T-helper 9 cell (primary cell): ENCODE results near the gene SLC44A1.

Source experiments
- DNase-seq: peaks from one replicate; pipeline ENCODE4 v3.0.0-alpha.2; 2020

Gene SLC44A1

DNA sequence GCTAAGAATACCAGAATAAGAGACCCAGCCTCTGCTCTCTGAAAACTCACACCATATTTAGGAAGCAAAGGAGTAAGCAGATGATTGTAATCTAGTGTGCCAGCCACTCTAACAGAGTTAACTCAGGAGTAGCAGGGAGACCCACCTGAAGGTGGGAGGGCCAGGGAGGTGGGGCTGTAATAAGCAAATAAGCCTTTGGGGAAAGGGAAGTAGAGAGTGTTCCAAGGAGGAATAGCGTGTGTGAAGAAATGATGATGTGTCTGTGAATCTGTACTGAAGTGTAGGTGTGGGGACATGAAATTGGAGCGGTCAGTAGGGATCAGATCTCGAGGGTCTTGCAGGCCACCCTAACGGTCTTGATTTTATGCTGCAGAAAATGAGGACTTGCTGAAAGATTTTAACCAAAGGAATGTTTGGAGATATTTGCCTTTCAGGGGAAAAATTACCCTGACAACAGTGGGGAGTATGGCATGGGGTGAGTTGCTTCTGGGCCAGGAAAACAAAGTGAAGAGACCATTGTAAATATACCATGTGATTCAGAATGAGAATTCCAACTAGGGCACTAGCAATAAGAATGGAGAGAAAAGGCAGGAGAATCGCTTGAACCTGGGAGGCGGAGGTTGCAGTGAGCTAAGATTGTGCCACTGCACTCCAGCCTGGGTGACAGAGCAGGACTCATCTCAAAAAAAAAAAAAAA is 159.2 kb downstream of the SLC44A1 start:
- no peak for DNase-seq

DNA sequence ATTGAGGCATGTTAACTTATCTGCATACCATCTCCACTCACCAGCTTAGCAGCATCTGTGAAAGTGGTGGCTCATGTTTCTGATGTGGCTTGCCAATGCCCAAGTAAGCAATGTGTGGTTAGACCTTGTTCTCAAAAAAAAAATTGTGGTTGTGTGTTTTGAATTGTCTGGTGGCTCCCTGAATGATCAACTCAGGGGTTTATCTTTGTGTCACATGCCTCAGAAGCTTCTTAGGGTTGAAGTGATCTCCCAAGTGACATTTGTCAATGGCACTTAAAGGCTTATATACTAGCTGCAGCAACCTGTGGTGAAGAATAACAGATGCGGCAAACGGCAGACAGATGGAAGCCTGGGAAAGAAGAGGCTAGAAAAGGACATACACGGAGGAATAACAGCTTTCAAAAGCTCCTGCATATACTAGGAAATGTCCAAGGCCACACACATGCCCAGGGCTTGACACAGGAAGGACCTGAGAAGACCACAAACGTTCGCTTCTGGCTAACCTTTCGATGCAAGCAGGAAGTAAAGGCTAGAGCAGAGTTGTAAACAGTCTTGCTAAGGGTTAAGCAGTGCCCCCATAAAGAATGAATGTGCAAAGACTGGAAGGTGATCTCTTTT is 161.2 kb downstream of the SLC44A1 start:
- DNase-seq, result peak; percentile 29

- DNase-seq, result no peak
Measured at GRCh38 chr9:105406369-105406768, 161.9 kb downstream of the SLC44A1 start.

GRCh38 chr9:105413525-105413924 is 169.1 kb downstream of the SLC44A1 start:
- DNase-seq, result no peak

GRCh38 chr9:105414947-105415661 is 170.7 kb downstream of the SLC44A1 start:
- peak; percentile 52 for DNase-seq

- DNase-seq, result no peak
Measured at GRCh38 chr9:105415662-105415980, 171.2 kb downstream of the SLC44A1 start.

- DNase-seq, result no peak
Measured at GRCh38 chr9:105416840-105417239, 172.4 kb downstream of the SLC44A1 start.

GRCh38 chr9:105418588-105419500 is 174.4 kb downstream of the SLC44A1 start:
- DNase-seq, result no peak

DNA sequence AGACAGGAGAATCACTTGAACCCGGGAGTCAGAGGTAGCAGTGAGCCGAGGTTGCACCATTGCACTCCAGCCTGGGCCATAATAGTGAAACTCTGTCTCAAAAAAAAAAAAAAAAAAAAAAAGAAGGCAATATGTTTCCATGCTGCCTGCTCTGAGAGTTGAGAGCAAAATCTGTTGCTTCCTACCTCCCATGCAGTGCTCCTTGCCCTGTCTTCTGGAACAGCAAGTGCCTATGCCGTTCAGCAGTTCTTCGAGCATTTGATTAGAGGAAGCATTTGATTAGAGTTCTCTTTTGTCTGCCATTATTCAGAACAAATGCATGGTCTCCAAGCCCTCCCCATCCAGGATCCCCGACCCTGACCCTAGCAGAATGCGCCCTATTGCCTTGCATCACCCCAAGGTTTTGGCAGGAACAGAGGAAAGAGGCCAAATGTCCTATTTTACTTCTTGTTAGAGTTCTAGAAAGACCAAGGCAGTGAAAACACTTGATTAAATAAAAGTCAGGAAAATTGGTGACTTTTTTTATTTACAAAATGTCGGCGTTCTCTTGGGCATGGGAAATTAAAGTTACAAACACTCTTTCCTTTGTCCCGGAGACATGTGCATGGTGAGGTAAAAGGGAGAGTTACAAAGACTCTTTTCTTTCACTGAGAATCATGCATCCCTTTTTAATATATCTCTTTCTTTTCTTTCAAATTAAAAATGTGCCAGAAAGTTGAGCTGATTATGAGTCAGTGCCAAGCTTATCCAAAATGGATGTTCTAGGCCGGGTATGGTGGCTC is 175.6 kb downstream of the SLC44A1 start:
- no peak for DNase-seq

- no peak for DNase-seq
Measured at GRCh38 chr9:105421154-105421553, 176.7 kb downstream of the SLC44A1 start.

- DNase-seq, result no peak
Measured at GRCh38 chr9:105421864-105422263, 177.4 kb downstream of the SLC44A1 start.

- DNase-seq, result no peak
Measured at GRCh38 chr9:105425816-105426433, 181.5 kb downstream of the SLC44A1 start.

GRCh38 chr9:105426657-105427056 is 182.2 kb downstream of the SLC44A1 start:
- DNase-seq, result no peak

DNA sequence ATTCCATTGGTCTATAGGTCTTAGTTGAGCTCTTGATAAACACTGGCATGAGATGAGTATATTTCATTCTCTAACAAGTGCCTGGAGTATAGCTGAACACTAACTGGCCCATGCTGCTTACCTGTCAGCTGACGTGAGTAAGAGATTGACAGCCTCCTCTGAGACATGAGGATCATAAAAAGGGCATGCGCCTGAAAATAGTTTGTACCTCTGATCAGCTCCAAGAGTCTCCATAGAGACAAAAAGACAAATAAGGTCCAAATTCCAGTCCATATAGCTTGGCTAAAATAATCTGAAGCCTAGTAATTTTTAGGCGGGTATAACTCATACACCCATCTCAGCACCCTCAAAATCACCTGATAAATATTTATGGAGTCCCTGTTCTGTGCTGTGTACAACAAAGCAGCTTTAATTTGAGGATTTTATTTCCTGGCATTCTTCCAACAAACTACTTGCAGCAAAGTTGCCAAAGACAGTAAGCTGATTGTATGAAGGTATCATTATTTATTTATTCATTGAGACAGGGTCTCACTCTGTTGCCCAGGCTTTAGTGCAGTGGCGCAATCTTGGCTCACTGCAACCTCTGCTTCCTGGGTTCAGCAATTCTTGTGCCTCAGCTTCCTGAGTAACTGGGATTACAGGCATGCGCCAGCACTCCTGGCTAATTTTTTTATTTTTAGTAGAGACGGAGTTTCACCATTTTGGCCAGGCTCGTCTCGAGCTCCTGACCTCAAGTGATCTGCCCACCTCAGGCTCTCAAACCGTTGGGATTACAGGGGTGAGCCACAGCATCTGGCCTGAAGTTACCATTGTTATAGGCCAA is 187.2 kb downstream of the SLC44A1 start:
- DNase-seq, result no peak

GRCh38 chr9:105432247-105432842 is 187.9 kb downstream of the SLC44A1 start:
- no peak for DNase-seq

DNA sequence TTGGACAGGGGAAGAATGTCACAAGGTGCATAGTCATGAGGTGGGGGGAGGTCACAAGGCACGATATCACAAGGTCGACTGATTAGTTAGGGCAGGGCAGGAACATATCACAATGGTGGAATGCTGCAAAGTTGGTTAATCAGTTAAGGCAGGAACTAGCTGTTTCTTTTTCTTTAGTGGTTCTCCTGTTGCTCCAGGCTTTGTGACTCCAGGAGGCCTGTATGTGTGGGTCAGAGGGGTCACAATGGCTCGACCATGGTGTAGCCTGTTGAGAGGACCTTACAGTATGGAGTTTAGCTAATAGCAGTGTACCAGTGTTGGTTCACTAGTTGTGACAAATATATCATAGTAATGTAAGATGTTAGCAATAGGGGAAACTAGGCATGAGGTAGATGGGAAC is 191.0 kb downstream of the SLC44A1 start:
- DNase-seq, result no peak

DNA sequence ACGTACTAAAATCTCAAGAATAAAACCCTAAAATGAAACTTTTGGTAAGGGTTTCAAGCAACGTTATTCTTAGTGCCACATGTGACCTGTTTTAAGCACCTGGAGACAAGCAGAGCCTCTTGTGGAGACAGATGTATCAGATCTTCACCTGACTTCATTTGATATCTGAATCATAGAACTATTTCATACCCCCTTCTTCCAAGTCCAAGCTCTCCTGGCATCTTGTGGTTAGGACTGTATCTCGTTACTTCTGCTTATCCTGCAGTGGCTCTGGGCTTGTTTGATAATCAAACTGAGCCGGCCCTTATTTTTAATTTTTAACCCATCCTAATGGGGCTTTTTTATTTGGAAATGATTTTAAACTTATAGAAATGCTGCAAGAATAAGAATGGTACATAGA is 192.3 kb downstream of the SLC44A1 start:
- no peak for DNase-seq

- no peak for DNase-seq
Measured at GRCh38 chr9:105437704-105438103, 193.3 kb downstream of the SLC44A1 start.

GRCh38 chr9:105438141-105438806 is 193.8 kb downstream of the SLC44A1 start:
- no peak for DNase-seq

- no peak for DNase-seq
Measured at GRCh38 chr9:105439428-105439827, 195.0 kb downstream of the SLC44A1 start.
